ENCODE results near the gene AQP12A. TPM values are rescaled to one million over a fixed set of nuclear protein-coding genes. Genes with fewer than 3 reads are reported as not detected.

AQP12A gene
- polyA plus RNA-seq, 1 experiment: not detected

DNA sequence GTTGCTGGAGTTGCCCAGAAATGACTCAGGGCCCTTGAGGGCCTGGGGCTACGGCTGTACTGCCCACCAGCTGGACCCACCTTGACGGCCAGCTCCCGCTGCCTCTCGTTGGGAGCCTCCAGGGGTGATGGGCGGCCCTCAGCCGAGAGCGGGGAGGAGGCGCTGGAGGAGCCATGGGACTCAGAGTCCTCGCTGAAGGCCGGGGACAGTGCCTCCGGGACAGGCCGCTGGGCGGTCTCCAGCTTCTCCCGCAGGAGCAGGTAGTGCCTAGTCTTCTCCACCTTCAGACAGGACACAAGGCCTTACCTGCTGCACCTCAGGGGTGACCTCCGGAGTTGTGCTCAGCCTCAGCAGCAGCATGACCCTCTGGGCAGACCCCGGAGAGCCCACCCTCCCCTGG lies 30.7 kb downstream of the AQP12A start:
- TF ChIP-seq, protein P1, sequence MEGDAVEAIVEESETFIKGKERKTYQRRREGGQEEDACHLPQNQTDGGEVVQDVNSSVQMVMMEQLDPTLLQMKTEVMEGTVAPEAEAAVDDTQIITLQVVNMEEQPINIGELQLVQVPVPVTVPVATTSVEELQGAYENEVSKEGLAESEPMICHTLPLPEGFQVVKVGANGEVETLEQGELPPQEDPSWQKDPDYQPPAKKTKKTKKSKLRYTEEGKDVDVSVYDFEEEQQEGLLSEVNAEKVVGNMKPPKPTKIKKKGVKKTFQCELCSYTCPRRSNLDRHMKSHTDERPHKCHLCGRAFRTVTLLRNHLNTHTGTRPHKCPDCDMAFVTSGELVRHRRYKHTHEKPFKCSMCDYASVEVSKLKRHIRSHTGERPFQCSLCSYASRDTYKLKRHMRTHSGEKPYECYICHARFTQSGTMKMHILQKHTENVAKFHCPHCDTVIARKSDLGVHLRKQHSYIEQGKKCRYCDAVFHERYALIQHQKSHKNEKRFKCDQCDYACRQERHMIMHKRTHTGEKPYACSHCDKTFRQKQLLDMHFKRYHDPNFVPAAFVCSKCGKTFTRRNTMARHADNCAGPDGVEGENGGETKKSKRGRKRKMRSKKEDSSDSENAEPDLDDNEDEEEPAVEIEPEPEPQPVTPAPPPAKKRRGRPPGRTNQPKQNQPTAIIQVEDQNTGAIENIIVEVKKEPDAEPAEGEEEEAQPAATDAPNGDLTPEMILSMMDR (IDR thresholded peaks at IDR 0.05; ENCODE audit: insufficient read depth, low read depth, low read length): no peak
- CTCF ChIA-PET: no interaction called here
- Histone ChIP-seq H3K27me3 (ENCODE audit: control insufficient read depth, insufficient read depth, low read length) (no peaks in the 10 kb centered on the region), H3K36me3 (ENCODE audit: control insufficient read depth, insufficient read depth, low read length) (no peaks in the 10 kb centered on the region), H3K4me3 (ENCODE audit: low read depth, low read length) (no peak overlapping the region)
- no peak for DNase-seq (ENCODE audit: low read depth)
- POLR2A ChIA-PET: no interaction called here

DNA sequence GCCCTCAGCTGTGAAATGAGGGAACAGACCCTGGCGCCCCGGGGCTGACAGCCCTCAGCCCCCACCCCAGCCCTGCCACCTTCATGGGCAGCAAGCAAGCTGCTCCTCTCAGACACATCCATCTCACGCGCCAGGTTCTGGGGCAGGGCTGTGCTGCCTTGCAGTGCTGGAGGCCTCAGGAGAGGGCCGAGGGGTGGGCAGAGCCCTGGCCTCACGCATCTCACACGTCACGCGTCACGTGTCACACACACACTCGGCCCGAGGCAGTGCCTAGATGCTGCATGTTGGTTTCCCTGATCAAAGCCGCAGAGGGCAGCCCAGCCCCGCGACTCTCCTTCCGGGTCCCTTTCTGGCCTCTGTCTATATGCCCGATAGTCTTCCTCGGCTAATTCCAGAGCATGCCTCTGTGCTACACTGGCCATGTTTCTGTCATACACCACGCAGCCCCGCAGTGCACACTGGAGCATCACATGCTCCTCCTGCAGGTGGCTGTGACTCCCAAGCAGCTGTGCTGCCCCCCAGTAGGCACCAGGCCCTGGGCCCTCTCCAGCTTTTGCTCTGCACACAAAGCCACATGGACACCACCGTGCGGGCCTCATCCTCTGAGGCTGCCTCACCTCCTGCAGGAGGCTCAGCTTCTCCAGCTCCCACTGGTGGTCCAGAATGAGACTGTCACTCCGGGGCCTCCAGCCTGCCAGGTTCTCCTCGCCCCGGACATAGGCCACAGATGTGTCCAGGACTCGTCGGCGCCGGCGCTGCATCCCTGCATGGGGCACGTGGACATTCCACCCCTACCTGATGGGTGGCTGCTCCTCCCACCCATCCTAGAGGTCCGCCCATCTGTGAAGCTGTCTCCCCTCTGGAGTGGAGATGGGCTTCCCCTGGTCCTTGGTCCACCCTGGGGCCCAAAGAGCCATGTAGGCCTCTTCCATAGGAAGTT lies 31.4 kb downstream of the AQP12A start:
- ChIA-PET CTCF (interaction anchor here (0.5 kb wide), 1 partner anchor 914 kb away, joined by 5 read pairs; no protein-coding TSS in a partner anchor), POLR2A (no interaction called here)
- DNase-seq (ENCODE audit: low read depth): no peak
- TF ChIP-seq, protein P1 (IDR thresholded peaks at IDR 0.05; ENCODE audit: insufficient read depth, low read depth, low read length): no peak
- Histone ChIP-seq H3K36me3 (ENCODE audit: control insufficient read depth, insufficient read depth, low read length) (no peaks in the 10 kb centered on the region), H3K4me3 (ENCODE audit: low read depth, low read length) (no peak overlapping the region), H3K27me3 (ENCODE audit: control insufficient read depth, insufficient read depth, low read length) (peaks cover 1% of the 10 kb centered on the region; the same call in 1 of the 2 replicates)

DNA sequence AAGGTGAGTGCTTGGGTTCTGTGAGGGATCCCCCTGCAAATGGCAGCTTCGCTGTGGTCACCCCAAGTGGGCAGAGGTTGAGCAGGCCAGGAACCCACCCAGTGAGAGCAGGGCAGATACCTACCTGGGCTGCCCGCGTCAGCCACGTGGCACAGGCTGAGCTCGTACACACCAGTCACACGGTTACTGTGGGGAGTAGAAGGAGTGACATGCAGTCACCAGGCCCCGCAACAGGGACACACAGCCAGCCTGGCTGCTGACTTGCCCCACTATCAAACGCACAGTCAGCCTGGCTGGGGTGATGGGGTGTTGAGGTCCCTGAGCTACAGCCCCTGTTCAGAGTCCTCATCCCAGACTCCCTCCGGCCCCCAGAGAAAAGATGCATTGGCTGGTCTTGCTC lies 32.2 kb downstream of the AQP12A start:
- TF ChIP-seq, protein P1 (IDR thresholded peaks at IDR 0.05; ENCODE audit: insufficient read depth, low read depth, low read length): no peak
- CTCF ChIA-PET: interaction anchor here (0.5 to 0.7 kb wide), 2 partner anchors 210 to 914 kb away, joined by 3 to 5 read pairs; no protein-coding TSS in a partner anchor
- DNase-seq (ENCODE audit: low read depth): no peak
- Histone ChIP-seq H3K36me3 (ENCODE audit: control insufficient read depth, insufficient read depth, low read length) (no peaks in the 10 kb centered on the region), H3K27me3 (ENCODE audit: control insufficient read depth, insufficient read depth, low read length) (peaks cover 2% of the 10 kb centered on the region; the same call in 1 of the 2 replicates), H3K4me3 (ENCODE audit: low read depth, low read length) (no peak overlapping the region)
- POLR2A ChIA-PET: no interaction called here

DNA sequence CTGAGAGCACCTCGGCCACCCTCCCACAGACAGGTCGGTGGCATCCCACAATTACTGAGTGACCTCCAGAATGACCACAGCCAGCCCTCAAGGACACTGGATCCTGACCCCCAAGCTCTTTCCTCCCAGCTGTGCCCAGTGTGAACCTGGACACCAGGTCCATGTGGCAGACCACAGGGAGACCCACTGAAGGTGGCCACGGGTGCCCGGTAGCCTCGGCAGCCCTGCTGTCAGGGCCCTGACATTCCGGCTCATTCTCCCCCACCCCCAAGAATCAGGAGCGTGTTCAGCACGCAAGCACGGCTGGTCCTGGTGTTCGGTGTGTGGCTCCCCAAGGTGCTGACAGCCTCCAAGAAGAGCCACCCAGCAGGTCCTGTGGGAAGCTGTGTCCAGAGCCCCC lies 32.8 kb downstream of the AQP12A start:
- Histone ChIP-seq H3K36me3 (ENCODE audit: control insufficient read depth, insufficient read depth, low read length) (no peaks in the 10 kb centered on the region), H3K4me3 (ENCODE audit: low read depth, low read length) (no peak overlapping the region), H3K27me3 (ENCODE audit: control insufficient read depth, insufficient read depth, low read length) (peaks cover 2% of the 10 kb centered on the region; the same call in 1 of the 2 replicates)
- TF ChIP-seq, protein P1 (IDR thresholded peaks at IDR 0.05; ENCODE audit: insufficient read depth, low read depth, low read length): no peak
- POLR2A ChIA-PET: no interaction called here
- CTCF ChIA-PET: interaction anchor here (0.7 kb wide), 1 partner anchor 210 kb away, joined by 3 read pairs; no protein-coding TSS in a partner anchor
- DNase-seq (ENCODE audit: low read depth): no peak

DNA sequence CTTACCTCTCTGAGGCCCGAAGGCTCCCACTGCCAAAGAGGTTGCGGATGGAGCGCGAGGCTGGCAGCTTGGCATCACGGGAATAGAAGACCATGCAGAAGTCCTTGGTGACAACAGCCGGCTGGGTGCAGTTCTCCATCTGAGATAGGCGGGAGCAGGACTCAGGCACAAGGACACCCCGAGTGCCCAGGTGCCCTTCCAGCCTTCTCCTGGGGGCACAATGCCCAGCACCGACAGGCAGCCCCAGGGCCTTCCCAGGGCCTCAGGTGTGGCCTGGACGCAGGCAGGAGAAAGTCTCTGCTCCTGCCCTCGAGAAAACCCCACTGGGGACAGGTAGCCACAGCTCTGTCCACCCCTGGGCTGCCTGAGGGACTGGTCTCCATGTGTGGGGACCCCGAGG lies 33.6 kb downstream of the AQP12A start:
- POLR2A ChIA-PET: no interaction called here
- DNase-seq (ENCODE audit: low read depth): no peak
- Histone ChIP-seq H3K36me3 (ENCODE audit: control insufficient read depth, insufficient read depth, low read length) (no peaks in the 10 kb centered on the region), H3K27me3 (ENCODE audit: control insufficient read depth, insufficient read depth, low read length) (peaks cover 9% of the 10 kb centered on the region), H3K4me3 (ENCODE audit: low read depth, low read length) (no peak overlapping the region)
- CTCF ChIA-PET: no interaction called here
- TF ChIP-seq, protein P1 (IDR thresholded peaks at IDR 0.05; ENCODE audit: insufficient read depth, low read depth, low read length): no peak

Measured in BJ (cell line).